Stimulated activated CD4-positive, alpha-beta T cell treated with anti-CD3 and anti-CD28 coated beads, Interleukin-4, amount 100 ng/mL, for 24 hours (primary cell): ENCODE results near the gene VPS11.

Experiments used
- DNase-seq: peaks from one replicate; pipeline ENCODE4 v3.0.0-alpha.2; 2020

Gene VPS11

GRCh38 chr11:119106564-119107537 lies 39.2 kb downstream of the VPS11 start, which contains the start of gene C2CD2L:
Gene C2CD2L, plus strand, starts transcription at chr11:119107344. Its CDS starts 398 bp downstream, at chr11:119107742.
- peak; percentile 87 for DNase-seq

- no peak for DNase-seq
These were observed 40.0 kb downstream of the VPS11 start for GRCh38 chr11:119107538-119108145.

GRCh38 chr11:119108146-119108856 lies 40.7 kb downstream of the VPS11 start:
- no peak for DNase-seq

- DNase-seq, result no peak
These were observed 41.2 kb downstream of the VPS11 start for GRCh38 chr11:119108857-119109221.

GRCh38 chr11:119109843-119110242 lies 42.2 kb downstream of the VPS11 start:
- no peak for DNase-seq

GRCh38 chr11:119110439-119110838 lies 42.8 kb downstream of the VPS11 start:
- DNase-seq, result no peak

- DNase-seq, result no peak
These were observed 43.8 kb downstream of the VPS11 start for GRCh38 chr11:119111361-119111925.

- DNase-seq, result no peak
These were observed 44.8 kb downstream of the VPS11 start for GRCh38 chr11:119112314-119113020.

- no peak for DNase-seq
These were observed 46.1 kb downstream of the VPS11 start for GRCh38 chr11:119113716-119114115.

- DNase-seq, result no peak
These were observed 46.7 kb downstream of the VPS11 start for GRCh38 chr11:119114351-119114750.

GRCh38 chr11:119115484-119116234 lies 48.0 kb downstream of the VPS11 start:
- DNase-seq, result no peak

- no peak for DNase-seq
These were observed 48.6 kb downstream of the VPS11 start for GRCh38 chr11:119116235-119116594.

GRCh38 chr11:119116601-119117000 lies 49.0 kb downstream of the VPS11 start:
- DNase-seq, result no peak

GRCh38 chr11:119117004-119117706 lies 49.5 kb downstream of the VPS11 start:
- no peak for DNase-seq

GRCh38 chr11:119118227-119118626 lies 50.6 kb downstream of the VPS11 start:
- no peak for DNase-seq

- no peak for DNase-seq
These were observed 51.3 kb downstream of the VPS11 start for GRCh38 chr11:119118946-119119345.

GRCh38 chr11:119120639-119121007 lies 53.0 kb downstream of the VPS11 start:
- DNase-seq, result no peak

GRCh38 chr11:119121008-119121810 lies 53.6 kb downstream of the VPS11 start, which contains the start of gene HINFP:
Gene HINFP, plus strand, starts transcription at chr11:119121580. Its CDS starts 5,365 bp downstream, at chr11:119126945.
- DNase-seq, result peak; percentile 100

GRCh38 chr11:119121811-119122124 lies 54.1 kb downstream of the VPS11 start:
- DNase-seq, result no peak

- DNase-seq, result no peak
These were observed 58.2 kb downstream of the VPS11 start for GRCh38 chr11:119125821-119126220.
